Thyroid gland (tissue), 4 donors: ENCODE results near the gene SMCO4. TPM values are rescaled to one million over a fixed set of nuclear protein-coding genes. Genes with fewer than 3 reads are reported as not detected.

ENCODE experiments used
- DNase-seq, 2 donors: peaks; one replicate each; pipeline ENCODE4 v3.0.0-alpha.2; 2019
- H3K27ac ChIP-seq, 3 donors: fragments of 200-600 bp; sonication (generic); 1 replicate in 2 of 3; 2 replicates in 1 of 3; pipeline ENCODE4 v1.5.1; 2016 to 2019; ENCODE audit warnings: mild to moderate bottlenecking in 1 of 3, moderate library complexity in 1 of 3
- H3K27me3 ChIP-seq: fragments of 200-600 bp; sonication (generic); one replicate; pipeline ENCODE4 v1.5.1; 2019
- H3K36me3 ChIP-seq, 2 donors: fragments of 200-600 bp; sonication (generic); one replicate each; pipeline ENCODE4 v1.5.1; 2016 to 2019
- H3K4me1 ChIP-seq, 2 donors: fragments of 200-600 bp; sonication (generic); one replicate each; pipeline ENCODE4 v1.5.1; 2017 to 2019
- H3K4me3 ChIP-seq, 3 donors: fragments of 200-600 bp; sonication (generic); replicated peaks in 1 of 3; 1 replicate in 2 of 3; 2 replicates in 1 of 3; pipeline ENCODE4 v1.5.1; 2016; ENCODE audit warnings: mild to moderate bottlenecking in 1 of 3
- H3K9me3 ChIP-seq: fragments of 200-600 bp; sonication (generic); one replicate; pipeline ENCODE4 v1.5.1; 2017
- CTCF ChIP-seq, 6 experiments: fragments of 200-600 bp in 3 of 6; fragments of 450-650 bp in 3 of 6; sonication (generic) in 3 of 6; IDR thresholded peaks; one replicate each; pipeline ENCODE4 v1.5.1; 2016 to 2019; ENCODE audit warnings: antibody characterized with exemption in 6 of 6, mild to moderate bottlenecking in 2 of 6, inconsistent platforms in 1 of 6, moderate library complexity in 1 of 6
- POLR2A ChIP-seq, 2 donors: fragments of 450-650 bp; IDR thresholded peaks; one replicate each; pipeline ENCODE4 v1.6.1; 2017; ENCODE audit warnings: antibody characterized with exemption in 2 of 2, mild to moderate bottlenecking in 2 of 2, moderate library complexity in 1 of 2
- WGBS, 2 donors: methylation state at CpG; one replicate each; pipeline ENCODE4 v1.1.5; 2017; 5-methylcytosine and 5-hydroxymethylcytosine counted together
- intact Hi-C: fragments of 100-400 bp; cut with DNase I; formaldehyde crosslinking; loops from one replicate; pipeline ENCODE4 v1.15.1; 2023
- total RNA-seq, 4 donors: library from RNA; depleted of rRNA; stranded (reverse); fragments of >200 nt; gene quantifications; one replicate each; pipeline ENCODE4 v1.2.3, GENCODE V29; 2016

The SMCO4 gene
- total RNA-seq, 4 donors from 2014 or later, result 38.6 to 135 (median 102) TPM

- WGBS, 2 donors, result 81 to 87% methylated on average over 5 of the region's 5 CpGs
- H3K36me3 ChIP-seq, result no peaks in the 10 kb centered on the region
- H3K27ac ChIP-seq, result no peak overlapping the region
- no peak for TF ChIP-seq POLR2A (IDR thresholded peaks at IDR 0.05)
- no peak for TF ChIP-seq CTCF (IDR thresholded peaks at IDR 0.05)
- H3K9me3 ChIP-seq, result no peaks in the 10 kb centered on the region
- H3K4me1 ChIP-seq, result peaks cover 4 to 14% of the 10 kb centered on the region in 2 donors
- no peaks in the 10 kb centered on the region for H3K27me3 ChIP-seq
- no peak overlapping the region for H3K4me3 ChIP-seq
- intact Hi-C loops, result no loop called here
- DNase-seq, result no peak
Measured at GRCh38 chr11:93515441-93516025, 27.7 kb downstream of the SMCO4 start.

- intact Hi-C loops, result no loop called here
- H3K9me3 ChIP-seq, result no peaks in the 10 kb centered on the region
- 94% methylated on average over 4 of the region's 4 CpGs for WGBS, 2 donors
- H3K27me3 ChIP-seq, result no peaks in the 10 kb centered on the region
- no peak overlapping the region for H3K4me3 ChIP-seq
- peaks cover 10 to 22% of the 10 kb centered on the region in 2 donors for H3K4me1 ChIP-seq
- TF ChIP-seq CTCF (IDR thresholded peaks at IDR 0.05) (no peak), POLR2A (IDR thresholded peaks at IDR 0.05) (no peak)
- DNase-seq, result no peak
- no peak overlapping the region for H3K27ac ChIP-seq
- H3K36me3 ChIP-seq, result no peaks in the 10 kb centered on the region
Measured at GRCh38 chr11:93514712-93515111, 28.5 kb downstream of the SMCO4 start.

GRCh38 chr11:93513772-93514171 is 29.4 kb downstream of the SMCO4 start:
- TF ChIP-seq POLR2A (IDR thresholded peaks at IDR 0.05) (no peak), CTCF (IDR thresholded peaks at IDR 0.05) (no peak)
- no peaks in the 10 kb centered on the region for H3K9me3 ChIP-seq
- H3K27me3 ChIP-seq, result no peaks in the 10 kb centered on the region
- H3K27ac ChIP-seq, result no peak overlapping the region
- WGBS, 2 donors, result 70 to 86% methylated on average over 4 of the region's 4 CpGs
- intact Hi-C loops, result no loop called here
- H3K4me3 ChIP-seq, result no peak overlapping the region
- H3K4me1 ChIP-seq, result peaks cover 11 to 22% of the 10 kb centered on the region in 2 donors
- H3K36me3 ChIP-seq, result no peaks in the 10 kb centered on the region
- no peak for DNase-seq

- Histone ChIP-seq H3K36me3 (no peaks in the 10 kb centered on the region), H3K4me3 (no peak overlapping the region), H3K27ac (no peak overlapping the region), H3K4me1 (peaks cover 11 to 22% of the 10 kb centered on the region in 2 donors), H3K9me3 (no peaks in the 10 kb centered on the region), H3K27me3 (no peaks in the 10 kb centered on the region)
- 95 to 100% methylated on average over 3 of the region's 3 CpGs for WGBS, 2 donors
- DNase-seq, result no peak
- intact Hi-C loops, result no loop called here
- no peak for TF ChIP-seq CTCF (IDR thresholded peaks at IDR 0.05)
- no peak for TF ChIP-seq POLR2A (IDR thresholded peaks at IDR 0.05)
Measured at GRCh38 chr11:93512949-93513667, 30.1 kb downstream of the SMCO4 start.

GRCh38 chr11:93512073-93512475 is 31.1 kb downstream of the SMCO4 start:
- no peak overlapping the region for H3K4me3 ChIP-seq
- no peaks in the 10 kb centered on the region for H3K36me3 ChIP-seq
- H3K27ac ChIP-seq, result no peak overlapping the region
- no peak for DNase-seq
- no peaks in the 10 kb centered on the region for H3K9me3 ChIP-seq
- H3K27me3 ChIP-seq, result no peaks in the 10 kb centered on the region
- intact Hi-C loops, result no loop called here
- TF ChIP-seq POLR2A (IDR thresholded peaks at IDR 0.05) (no peak), CTCF (IDR thresholded peaks at IDR 0.05) (no peak)
- H3K4me1 ChIP-seq, result peaks cover 11 to 22% of the 10 kb centered on the region in 2 donors
- 83 to 98% methylated on average over 4 of the region's 4 CpGs for WGBS, 2 donors
